Measurements from ENCODE around the gene CSRP1. TPM values are rescaled to one million over a fixed set of nuclear protein-coding genes. Genes with fewer than 3 reads are reported as not detected.

Gene CSRP1
- polyA plus RNA-seq, 1 donor from 2014 or later, result 4.2 TPM

DNA sequence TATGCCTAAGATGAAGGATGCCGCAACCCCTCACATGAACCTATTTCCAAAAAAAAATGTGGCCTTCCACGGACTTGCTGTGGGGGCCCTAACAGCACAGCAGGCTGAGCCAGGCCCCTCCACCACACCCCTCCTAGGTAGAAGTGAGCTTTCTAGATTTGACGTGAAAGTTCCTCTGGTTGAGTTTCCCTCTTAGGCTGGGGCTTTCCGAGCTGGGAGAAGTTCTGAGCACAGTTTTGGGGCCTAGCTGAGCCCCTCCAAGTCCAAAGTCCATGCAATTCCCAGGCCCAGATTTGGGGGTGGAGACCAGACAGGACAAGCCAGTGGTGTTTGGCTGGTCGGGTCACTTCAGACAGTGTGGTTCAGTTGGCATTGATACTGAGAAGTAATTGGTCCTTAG lies 24.2 kb downstream of the CSRP1 start:
- peaks cover 29% of the 10 kb centered on the region for H3K27me3 ChIP-seq (ENCODE audit: insufficient read depth, low read depth, low read length)
- no peak overlapping the region for H2AFZ ChIP-seq (ENCODE audit: low read depth, low read length)
- H4K20me1 ChIP-seq (ENCODE audit: insufficient read depth), result no peaks in the 10 kb centered on the region
- H3K4me2 ChIP-seq (ENCODE audit: low read length), result no peak overlapping the region
- no peak overlapping the region for H3K4me3 ChIP-seq (ENCODE audit: low read length)
- TF ChIP-seq MXI1 (conservative IDR thresholded peaks at IDR 0.05; ENCODE audit: poor library complexity, severe bottlenecking) (no peak), SMC3 (conservative IDR thresholded peaks at IDR 0.05; ENCODE audit: poor library complexity) (no peak), EZH2 (IDR thresholded peaks at IDR 0.05; ENCODE audit: borderline replicate concordance, insufficient read depth, low read length, poor library complexity, severe bottlenecking) (no peak), CTCF (IDR thresholded peaks at IDR 0.05; ENCODE audit: poor library complexity, severe bottlenecking) (no peak), POLR2AphosphoS5 (IDR thresholded peaks at IDR 0.05) (no peak), EP300 (conservative IDR thresholded peaks at IDR 0.05; ENCODE audit: poor library complexity, severe bottlenecking) (no peak), TAF1 (IDR thresholded peaks at IDR 0.05; ENCODE audit: low read depth) (no peak), REST (IDR thresholded peaks at IDR 0.05; ENCODE audit: borderline replicate concordance) (no peak), RAD21 (conservative IDR thresholded peaks at IDR 0.05) (no peak)
- no peaks in the 10 kb centered on the region for H3K9me2 ChIP-seq (ENCODE audit: insufficient read depth, low read length)
- H3K79me2 ChIP-seq (replicated peaks; ENCODE audit: insufficient read depth, low read length), result no peaks in the 10 kb centered on the region
- no peaks in the 10 kb centered on the region for H3K36me3 ChIP-seq (ENCODE audit: insufficient read depth, low read length)
- H3K9me3 ChIP-seq (ENCODE audit: low read length), result no peaks in the 10 kb centered on the region
- no peak overlapping the region for H3K27ac ChIP-seq (ENCODE audit: low read length)
- H3K9ac ChIP-seq (ENCODE audit: low read length), result no peak overlapping the region
- no peaks in the 10 kb centered on the region for H3F3A ChIP-seq (ENCODE audit: insufficient read depth, low read length, poor library complexity, severe bottlenecking)

GRCh38 chr1:201481761-201482493 lies 25.0 kb downstream of the CSRP1 start:
- no peaks in the 10 kb centered on the region for H3K36me3 ChIP-seq (ENCODE audit: insufficient read depth, low read length)
- H3K9ac ChIP-seq (ENCODE audit: low read length), result no peak overlapping the region
- H3F3A ChIP-seq (ENCODE audit: insufficient read depth, low read length, poor library complexity, severe bottlenecking), result no peaks in the 10 kb centered on the region
- H2AFZ ChIP-seq (ENCODE audit: low read depth, low read length), result no peak overlapping the region
- H3K9me2 ChIP-seq (ENCODE audit: insufficient read depth, low read length), result no peaks in the 10 kb centered on the region
- no peak overlapping the region for H3K4me3 ChIP-seq (ENCODE audit: low read length)
- H3K27ac ChIP-seq (ENCODE audit: low read length), result no peak overlapping the region
- no peaks in the 10 kb centered on the region for H3K79me2 ChIP-seq (replicated peaks; ENCODE audit: insufficient read depth, low read length)
- peaks cover 29% of the 10 kb centered on the region for H3K27me3 ChIP-seq (ENCODE audit: insufficient read depth, low read depth, low read length)
- TF ChIP-seq SMC3 (conservative IDR thresholded peaks at IDR 0.05; ENCODE audit: poor library complexity) (no peak), CTCF (IDR thresholded peaks at IDR 0.05; ENCODE audit: poor library complexity, severe bottlenecking) (peak; percentile 25)
- no peak overlapping the region for H3K4me2 ChIP-seq (ENCODE audit: low read length)
- no peaks in the 10 kb centered on the region for H3K9me3 ChIP-seq (ENCODE audit: low read length)
- no peaks in the 10 kb centered on the region for H4K20me1 ChIP-seq (ENCODE audit: insufficient read depth)
